HG02970 (cell line): ENCODE results near the gene DNAAF2.
"Not testable (repeated sequence)": the region's sequence is repeated elsewhere in the genome, so short reads cannot be mapped to it uniquely, and the experiment has no call there.

ENCODE experiments used
- ATAC-seq: cut with Tn5 transposase; IDR thresholded peaks from one replicate; pipeline ENCODE4 v1.9.1; 2021; ENCODE audit warnings: mild to moderate bottlenecking, moderate library complexity, moderate number of reproducible peaks; ENCODE audit not compliant: unreplicated experiment, low FRiP score

DNAAF2 gene

GRCh38 chr14:49634547-49635334 is at the start of gene DNAAF2:
Gene DNAAF2, minus strand, starts transcription at chr14:49635244. Its CDS starts 95 bp downstream, at chr14:49635149.
- peak; percentile 31 for ATAC-seq

- no peak for ATAC-seq
Measured at GRCh38 chr14:49679271-49679670, 44.2 kb upstream of the DNAAF2 start.

- ATAC-seq: no peak
Measured at GRCh38 chr14:49677643-49678042, 42.6 kb upstream of the DNAAF2 start.

- no peak for ATAC-seq
Measured at GRCh38 chr14:49673586-49673985, 38.5 kb upstream of the DNAAF2 start.

- ATAC-seq: no peak
Measured at GRCh38 chr14:49670475-49670874, 35.4 kb upstream of the DNAAF2 start.

GRCh38 chr14:49659526-49660455 is 24.7 kb upstream of the DNAAF2 start:
- no peak for ATAC-seq

GRCh38 chr14:49657500-49657899 is 22.5 kb upstream of the DNAAF2 start:
- not testable (repeated sequence) for ATAC-seq

- ATAC-seq: no peak
Measured at GRCh38 chr14:49654511-49654910, 19.5 kb upstream of the DNAAF2 start.

GRCh38 chr14:49653508-49653907 is 18.5 kb upstream of the DNAAF2 start:
- ATAC-seq: no peak

GRCh38 chr14:49642163-49642562 is 7.1 kb upstream of the DNAAF2 start:
- no peak for ATAC-seq

GRCh38 chr14:49641697-49642129 is 6.7 kb upstream of the DNAAF2 start:
- no peak for ATAC-seq

GRCh38 chr14:49640540-49641417 is 5.7 kb upstream of the DNAAF2 start:
- ATAC-seq: no peak

- no peak for ATAC-seq
Measured at GRCh38 chr14:49637534-49638078, 2.6 kb upstream of the DNAAF2 start.

- ATAC-seq: no peak
Measured at GRCh38 chr14:49636866-49637265, 1.8 kb upstream of the DNAAF2 start.

GRCh38 chr14:49633640-49634546 is 1.2 kb downstream of the DNAAF2 start:
- ATAC-seq: peak; percentile 79

- no peak for ATAC-seq
Measured at GRCh38 chr14:49623941-49624839, 10.9 kb downstream of the DNAAF2 start.

GRCh38 chr14:49623387-49623786 is 11.7 kb downstream of the DNAAF2 start:
- no peak for ATAC-seq

GRCh38 chr14:49622022-49622607 is 12.9 kb downstream of the DNAAF2 start:
- no peak for ATAC-seq
